OCI-LY7 (cell line): ENCODE measurements around the gene ELAVL4. TPM values are rescaled to one million over a fixed set of nuclear protein-coding genes. Genes with fewer than 3 reads are reported as not detected.

ENCODE experiments used
- BruUV-seq: library from RNA; stranded (reverse); fragments of 400-500 nt; replicated peaks from 2 replicates; lab custom pipeline; 2021; lab: Mats Ljungman, UMichigan
- CTCF ChIA-PET: fragments of 300-600 bp; sonication (Branson Sonifier 250); formaldehyde crosslinking; loops from one replicate; lab custom pipeline; 2022; ENCODE audit warnings: antibody characterized with exemption; ENCODE audit not compliant: unreplicated experiment; lab: Charles Lee
- POLR2A ChIA-PET: fragments of 300-600 bp; sonication (Branson Sonifier 250); formaldehyde crosslinking; loops from one replicate; lab custom pipeline; 2022; ENCODE audit warnings: antibody characterized with exemption; lab: Charles Lee
- DNase-seq: peaks from one replicate; pipeline ENCODE4 v3.0.0-alpha.2; 2015; ENCODE audit warnings: low spot score
- H2AFZ ChIP-seq: fragments of 200-600 bp; sonication (generic), shearing (Covaris generic); 2 replicates; pipeline ENCODE4 v1.6.1; 2014; ENCODE audit warnings: mild to moderate bottlenecking, antibody characterized with exemption, low read length, moderate library complexity
- H3K27ac ChIP-seq: fragments of 200-600 bp; sonication (generic); 2 replicates; pipeline ENCODE4 v1.5.1; 2014; ENCODE audit warnings: mixed run types, low read depth, mild to moderate bottlenecking, moderate library complexity, low read length, inconsistent platforms; ENCODE audit not compliant: poor library complexity, severe bottlenecking
- H3K36me3 ChIP-seq: fragments of 200-600 bp; sonication (generic); 2 replicates; pipeline ENCODE4 v1.6.1; 2014; ENCODE audit warnings: mild to moderate bottlenecking, antibody characterized with exemption, low read length, moderate library complexity, mixed read lengths; ENCODE audit not compliant: insufficient read depth
- H3K4me1 ChIP-seq: fragments of 200-600 bp; sonication (generic); 2 replicates; pipeline ENCODE4 v1.5.1; 2014; ENCODE audit warnings: mild to moderate bottlenecking, low read length; ENCODE audit not compliant: insufficient read depth, poor library complexity, severe bottlenecking
- H3K4me2 ChIP-seq: fragments of 200-600 bp; sonication (generic); 2 replicates; pipeline ENCODE4 v1.6.1; 2014; ENCODE audit warnings: mild to moderate bottlenecking, low read length
- H3K4me3 ChIP-seq: fragments of 200-600 bp; sonication (generic); 2 replicates; pipeline ENCODE4 v1.5.1; 2014; ENCODE audit warnings: mild to moderate bottlenecking, low read depth, low read length; ENCODE audit not compliant: poor library complexity, severe bottlenecking
- H3K79me2 ChIP-seq: fragments of 200-600 bp; sonication (generic); 2 replicates; pipeline ENCODE4 v1.6.1; 2016; ENCODE audit warnings: low read depth, mild to moderate bottlenecking, low read length, moderate library complexity, mixed read lengths; ENCODE audit not compliant: insufficient read depth
- H3K9me2 ChIP-seq: fragments of 200-600 bp; sonication (generic); 2 replicates; pipeline ENCODE4 v1.6.1; 2016; ENCODE audit warnings: mild to moderate bottlenecking, low read length, mixed read lengths; ENCODE audit not compliant: insufficient read depth
- H3K9me3 ChIP-seq: fragments of 200-600 bp; sonication (generic); 2 replicates; pipeline ENCODE4 v1.6.1; 2014; ENCODE audit warnings: mild to moderate bottlenecking, mixed run types, low read length, mixed read lengths
- H4K20me1 ChIP-seq: fragments of 200-600 bp; sonication (generic); 2 replicates; pipeline ENCODE4 v1.6.1; 2014; ENCODE audit warnings: mild to moderate bottlenecking, antibody characterized with exemption, low read length, moderate library complexity, mixed read lengths; ENCODE audit not compliant: insufficient read depth
- CTCF ChIP-seq: fragments of 200-600 bp; sonication (generic); conservative IDR thresholded peaks from 2 replicates; pipeline ENCODE4 v1.5.1; 2014; ENCODE audit warnings: mild to moderate bottlenecking, antibody characterized with exemption, low read length, moderate library complexity, mixed read lengths
- EZH2phosphoT487 ChIP-seq: fragments of 200-600 bp; sonication (generic); IDR thresholded peaks from 2 replicates; pipeline ENCODE4 v1.6.1; 2018; ENCODE audit warnings: low read depth, borderline replicate concordance, mild to moderate bottlenecking, mixed run types, antibody characterized with exemption, low read length, moderate library complexity, mixed read lengths
- intact Hi-C: fragments of 100-400 bp; cut with micrococcal nuclease; formaldehyde crosslinking; loops from one replicate; pipeline ENCODE4 v1.10.0; 2022; ENCODE audit not compliant: unreplicated experiment
- total RNA-seq, 2 experiments: library from RNA; depleted of rRNA in 1 of 2; stranded (reverse); fragments of >200 nt in 1 of 2; shearing (Covaris generic) in 1 of 2; gene quantifications; 2 replicates each; pipeline ENCODE4 v1.2.3, GENCODE V29; 2014 to 2022

ELAVL4 gene
- total RNA-seq, 2 experiments from 2014 or later, result not detected

DNA sequence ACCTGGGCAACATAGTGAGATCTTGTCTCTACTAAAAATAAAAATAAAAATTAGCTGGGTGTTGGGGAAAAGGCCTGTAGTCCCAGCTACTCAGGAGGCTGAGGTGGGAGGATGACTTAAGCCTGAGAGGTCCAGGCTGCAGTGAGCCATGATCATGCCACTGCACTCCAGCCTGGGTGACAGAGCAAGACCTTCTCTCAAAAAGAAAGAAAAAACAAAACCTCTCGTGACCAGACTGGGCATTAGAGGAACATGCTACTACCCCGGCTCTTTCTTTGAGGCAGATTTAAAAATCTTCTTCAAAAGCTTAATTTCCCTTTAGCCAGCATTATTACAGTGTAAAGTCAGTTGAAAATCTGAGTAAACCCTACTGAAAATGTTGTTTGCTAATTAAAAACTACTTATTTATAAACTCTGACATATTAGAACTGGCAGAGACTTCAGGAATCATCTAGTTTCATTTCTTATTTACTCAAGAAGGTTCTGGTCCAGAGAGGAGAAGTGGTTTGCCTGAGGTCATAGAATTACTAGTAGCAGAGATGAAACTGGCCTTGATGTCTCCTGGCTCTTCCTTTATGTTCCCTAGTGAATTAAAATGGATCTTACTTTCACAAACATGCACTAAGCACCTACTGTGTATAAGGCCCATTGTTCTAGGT is 11.6 kb upstream of the ELAVL4 start:
- POLR2A ChIA-PET, result no interaction called here

DNA sequence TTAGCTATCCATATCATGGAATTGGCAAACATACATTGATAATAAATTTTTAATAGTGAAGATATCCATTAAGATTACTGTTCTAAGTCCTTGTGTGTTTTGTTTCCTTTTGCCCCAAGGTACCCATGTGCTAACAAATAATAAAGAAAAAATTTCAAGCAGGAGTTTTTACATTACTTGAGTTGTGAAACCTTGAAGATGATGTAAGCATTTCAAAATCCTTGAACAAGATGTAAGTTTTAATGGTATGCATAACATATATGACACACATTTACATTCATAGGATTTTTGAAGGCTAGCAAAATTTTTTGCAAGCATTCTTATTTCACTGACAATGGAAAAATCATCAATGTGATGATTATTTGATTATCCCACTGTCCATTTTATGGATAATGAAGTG is 10.9 kb upstream of the ELAVL4 start:
- no peak for TF ChIP-seq EZH2phosphoT487
- TF ChIP-seq CTCF, result no peak
- POLR2A ChIA-PET, result no interaction called here

More for the DNA sequence above, 11.6 kb upstream of the ELAVL4 start:
- Histone ChIP-seq H3K79me2 (no peaks in the 10 kb centered on the region), H3K9me2 (no peaks in the 10 kb centered on the region), H3K27ac (no peak overlapping the region), H3K4me1 (no peaks in the 10 kb centered on the region), H2AFZ (no peak overlapping the region), H3K36me3 (no peaks in the 10 kb centered on the region), H3K4me3 (no peak overlapping the region), H3K9me3 (no peaks in the 10 kb centered on the region), H3K4me2 (no peak overlapping the region), H4K20me1 (no peaks in the 10 kb centered on the region)
- CTCF ChIA-PET, result no interaction called here
- no peak for DNase-seq
- intact Hi-C loops, result no loop called here
- TF ChIP-seq CTCF (no peak), EZH2phosphoT487 (no peak)
- BruUV-seq, result no TSS peak

DNA sequence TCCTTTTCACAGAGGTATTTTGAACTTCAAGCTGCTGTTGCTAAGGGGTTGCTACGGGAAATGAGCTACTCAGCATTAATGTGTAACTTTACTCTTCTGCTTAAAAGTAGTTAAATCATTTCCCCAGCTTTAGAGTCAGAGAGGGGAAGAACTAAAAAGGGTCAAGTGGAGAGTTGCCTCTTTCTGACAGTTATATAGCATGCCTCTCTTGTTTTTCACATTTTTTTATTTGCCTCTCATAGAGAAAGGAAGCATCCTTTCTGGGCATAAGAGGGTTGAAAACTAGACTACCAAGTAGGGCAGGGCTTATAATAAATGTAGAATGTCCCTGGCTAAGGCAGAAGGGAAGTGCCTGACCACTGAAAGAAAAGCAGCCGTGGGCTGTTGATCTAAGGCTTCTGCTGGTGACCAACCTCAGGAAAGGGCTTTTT is 10.1 kb upstream of the ELAVL4 start:
- Histone ChIP-seq H2AFZ (no peak overlapping the region), H3K36me3 (no peaks in the 10 kb centered on the region), H3K9me3 (no peaks in the 10 kb centered on the region), H3K9me2 (no peaks in the 10 kb centered on the region), H3K79me2 (no peaks in the 10 kb centered on the region), H3K4me1 (no peaks in the 10 kb centered on the region), H3K4me2 (no peak overlapping the region), H4K20me1 (no peaks in the 10 kb centered on the region), H3K27ac (no peak overlapping the region), H3K4me3 (no peak overlapping the region)
- no TSS peak for BruUV-seq
- intact Hi-C loops, result no loop called here
- POLR2A ChIA-PET, result no interaction called here
- CTCF ChIA-PET, result no interaction called here
- no peak for DNase-seq
- TF ChIP-seq CTCF, result no peak
- TF ChIP-seq EZH2phosphoT487, result no peak

More for the DNA sequence above, 10.9 kb upstream of the ELAVL4 start:
- no peak overlapping the region for H3K27ac ChIP-seq
- no peak overlapping the region for H2AFZ ChIP-seq
- H3K4me2 ChIP-seq, result no peak overlapping the region
- no peak for DNase-seq
- no peaks in the 10 kb centered on the region for H3K36me3 ChIP-seq
- no peaks in the 10 kb centered on the region for H4K20me1 ChIP-seq
- CTCF ChIA-PET, result no interaction called here
- BruUV-seq, result no TSS peak
- no peak overlapping the region for H3K4me3 ChIP-seq
- intact Hi-C loops, result no loop called here
- no peaks in the 10 kb centered on the region for H3K9me3 ChIP-seq
- no peaks in the 10 kb centered on the region for H3K79me2 ChIP-seq
- H3K9me2 ChIP-seq, result no peaks in the 10 kb centered on the region
- no peaks in the 10 kb centered on the region for H3K4me1 ChIP-seq
